ENCODE results near the gene EPB42.
"Not testable (repeated sequence)": the region's sequence is repeated elsewhere in the genome, so short reads cannot be mapped to it uniquely, and the experiment has no call there.

The EPB42 gene

GRCh38 chr15:43197773-43198172 lies 23.0 kb downstream of the EPB42 start:
- H3K27me3 ChIP-seq (replicated peaks; ENCODE audit: control insufficient read depth, insufficient read depth, low read length); H3K4me1 ChIP-seq (ENCODE audit: control insufficient read depth, insufficient read depth, low read length); H3K9ac ChIP-seq (ENCODE audit: low read length); H3K4me3 ChIP-seq (ENCODE audit: low read length); DNase-seq (ENCODE audit: low read depth); H3K9me3 ChIP-seq (ENCODE audit: control insufficient read depth, low read length): not testable (repeated sequence)
- peaks cover 46% of the 10 kb centered on the region for H3K36me3 ChIP-seq (ENCODE audit: control insufficient read depth, insufficient read depth, low read length, severe bottlenecking)

GRCh38 chr15:43196760-43197548 lies 23.9 kb downstream of the EPB42 start:
- H3K9me3 ChIP-seq (ENCODE audit: control insufficient read depth, low read length), result no peaks in the 10 kb centered on the region
- no peaks in the 10 kb centered on the region for H3K4me1 ChIP-seq (ENCODE audit: control insufficient read depth, insufficient read depth, low read length)
- no peak overlapping the region for H3K4me3 ChIP-seq (ENCODE audit: low read length)
- no peak overlapping the region for H3K9ac ChIP-seq (ENCODE audit: low read length)
- no peaks in the 10 kb centered on the region for H3K27me3 ChIP-seq (replicated peaks; ENCODE audit: control insufficient read depth, insufficient read depth, low read length)
- no peak for DNase-seq (ENCODE audit: low read depth)
- peaks cover 54% of the 10 kb centered on the region for H3K36me3 ChIP-seq (ENCODE audit: control insufficient read depth, insufficient read depth, low read length, severe bottlenecking)

- Histone ChIP-seq H3K4me3 (ENCODE audit: low read length) (no peak overlapping the region), H3K9me3 (ENCODE audit: control insufficient read depth, low read length) (no peaks in the 10 kb centered on the region), H3K4me1 (ENCODE audit: control insufficient read depth, insufficient read depth, low read length) (no peaks in the 10 kb centered on the region), H3K9ac (ENCODE audit: low read length) (no peak overlapping the region), H3K27me3 (replicated peaks; ENCODE audit: control insufficient read depth, insufficient read depth, low read length) (no peaks in the 10 kb centered on the region), H3K36me3 (ENCODE audit: control insufficient read depth, insufficient read depth, low read length, severe bottlenecking) (peaks cover 75% of the 10 kb centered on the region)
- peak; percentile 31 for DNase-seq (ENCODE audit: low read depth)
Measured at GRCh38 chr15:43194795-43195194, 26.0 kb downstream of the EPB42 start.

GRCh38 chr15:43193710-43194109 lies 27.1 kb downstream of the EPB42 start:
- Histone ChIP-seq H3K9ac (ENCODE audit: low read length) (no peak overlapping the region), H3K27me3 (replicated peaks; ENCODE audit: control insufficient read depth, insufficient read depth, low read length) (no peaks in the 10 kb centered on the region), H3K4me1 (ENCODE audit: control insufficient read depth, insufficient read depth, low read length) (no peaks in the 10 kb centered on the region), H3K9me3 (ENCODE audit: control insufficient read depth, low read length) (no peaks in the 10 kb centered on the region), H3K36me3 (ENCODE audit: control insufficient read depth, insufficient read depth, low read length, severe bottlenecking) (peaks cover 83% of the 10 kb centered on the region), H3K4me3 (ENCODE audit: low read length) (no peak overlapping the region)
- DNase-seq (ENCODE audit: low read depth), result no peak

GRCh38 chr15:43190178-43190577 lies 30.6 kb downstream of the EPB42 start:
- Histone ChIP-seq H3K36me3 (ENCODE audit: control insufficient read depth, insufficient read depth, low read length, severe bottlenecking) (peaks cover 62% of the 10 kb centered on the region), H3K27me3 (replicated peaks; ENCODE audit: control insufficient read depth, insufficient read depth, low read length) (no peaks in the 10 kb centered on the region), H3K4me1 (ENCODE audit: control insufficient read depth, insufficient read depth, low read length) (peaks cover 10% of the 10 kb centered on the region), H3K9ac (ENCODE audit: low read length) (no peak overlapping the region), H3K9me3 (ENCODE audit: control insufficient read depth, low read length) (no peaks in the 10 kb centered on the region), H3K4me3 (ENCODE audit: low read length) (no peak overlapping the region)
- DNase-seq (ENCODE audit: low read depth), result no peak

GRCh38 chr15:43189296-43189695 lies 31.5 kb downstream of the EPB42 start:
- no peak for DNase-seq (ENCODE audit: low read depth)
- no peak overlapping the region for H3K4me3 ChIP-seq (ENCODE audit: low read length)
- no peaks in the 10 kb centered on the region for H3K27me3 ChIP-seq (replicated peaks; ENCODE audit: control insufficient read depth, insufficient read depth, low read length)
- no peaks in the 10 kb centered on the region for H3K9me3 ChIP-seq (ENCODE audit: control insufficient read depth, low read length)
- H3K36me3 ChIP-seq (ENCODE audit: control insufficient read depth, insufficient read depth, low read length, severe bottlenecking), result peaks cover 53% of the 10 kb centered on the region
- no peak overlapping the region for H3K9ac ChIP-seq (ENCODE audit: low read length)
- peaks cover 10% of the 10 kb centered on the region for H3K4me1 ChIP-seq (ENCODE audit: control insufficient read depth, insufficient read depth, low read length)

GRCh38 chr15:43187544-43188155 lies 33.2 kb downstream of the EPB42 start:
- Histone ChIP-seq H3K9me3 (ENCODE audit: control insufficient read depth, low read length) (no peaks in the 10 kb centered on the region), H3K36me3 (ENCODE audit: control insufficient read depth, insufficient read depth, low read length, severe bottlenecking) (peaks cover 37% of the 10 kb centered on the region), H3K9ac (ENCODE audit: low read length) (no peak overlapping the region), H3K27me3 (replicated peaks; ENCODE audit: control insufficient read depth, insufficient read depth, low read length) (no peaks in the 10 kb centered on the region), H3K4me3 (ENCODE audit: low read length) (no peak overlapping the region), H3K4me1 (ENCODE audit: control insufficient read depth, insufficient read depth, low read length) (peaks cover 10% of the 10 kb centered on the region)
- DNase-seq (ENCODE audit: low read depth), result peak; percentile 81

- no peak for DNase-seq (ENCODE audit: low read depth)
- H3K36me3 ChIP-seq (ENCODE audit: control insufficient read depth, insufficient read depth, low read length, severe bottlenecking), result peaks cover 20% of the 10 kb centered on the region
- no peaks in the 10 kb centered on the region for H3K9me3 ChIP-seq (ENCODE audit: control insufficient read depth, low read length)
- H3K9ac ChIP-seq (ENCODE audit: low read length), result peak overlapping the region; percentile 88
- peaks cover 20% of the 10 kb centered on the region for H3K4me1 ChIP-seq (ENCODE audit: control insufficient read depth, insufficient read depth, low read length)
- H3K4me3 ChIP-seq (ENCODE audit: low read length), result peak overlapping the region; percentile 89
- H3K27me3 ChIP-seq (replicated peaks; ENCODE audit: control insufficient read depth, insufficient read depth, low read length), result no peaks in the 10 kb centered on the region
Measured at GRCh38 chr15:43186003-43186353, 34.8 kb downstream of the EPB42 start.

GRCh38 chr15:43185157-43186002 lies 35.4 kb downstream of the EPB42 start, which contains the start of gene CCNDBP1:
CCNDBP1 (plus strand) TSS chr15:43185403; CDS start chr15:43185499, 96 bp downstream.
- no peaks in the 10 kb centered on the region for H3K27me3 ChIP-seq (replicated peaks; ENCODE audit: control insufficient read depth, insufficient read depth, low read length)
- H3K9me3 ChIP-seq (ENCODE audit: control insufficient read depth, low read length), result no peaks in the 10 kb centered on the region
- H3K36me3 ChIP-seq (ENCODE audit: control insufficient read depth, insufficient read depth, low read length, severe bottlenecking), result peaks cover 14% of the 10 kb centered on the region
- H3K4me3 ChIP-seq (ENCODE audit: low read length), result peak within 1 kb of the TSS; percentile 89
- peaks cover 20% of the 10 kb centered on the region for H3K4me1 ChIP-seq (ENCODE audit: control insufficient read depth, insufficient read depth, low read length)
- peak; percentile 91 for DNase-seq (ENCODE audit: low read depth)
- peak within 1 kb of the TSS; percentile 88 for H3K9ac ChIP-seq (ENCODE audit: low read length)

- Histone ChIP-seq H3K27me3 (replicated peaks; ENCODE audit: control insufficient read depth, insufficient read depth, low read length) (no peaks in the 10 kb centered on the region), H3K9me3 (ENCODE audit: control insufficient read depth, low read length) (no peaks in the 10 kb centered on the region), H3K9ac (ENCODE audit: low read length) (peak overlapping the region; percentile 88), H3K4me1 (ENCODE audit: control insufficient read depth, insufficient read depth, low read length) (peaks cover 20% of the 10 kb centered on the region), H3K4me3 (ENCODE audit: low read length) (peak overlapping the region; percentile 89), H3K36me3 (ENCODE audit: control insufficient read depth, insufficient read depth, low read length, severe bottlenecking) (peaks cover 6% of the 10 kb centered on the region)
- no peak for DNase-seq (ENCODE audit: low read depth)
Measured at GRCh38 chr15:43184407-43185124, 36.3 kb downstream of the EPB42 start.

Measured in adipocyte (in vitro differentiated cells).